ENCODE data around the gene EPN1.

Gene EPN1

GRCh38 chr19:55660991-55661390, 14.0 kb upstream of the EPN1 start:
- no peak for DNase-seq (ENCODE audit: low spot score)

DNA sequence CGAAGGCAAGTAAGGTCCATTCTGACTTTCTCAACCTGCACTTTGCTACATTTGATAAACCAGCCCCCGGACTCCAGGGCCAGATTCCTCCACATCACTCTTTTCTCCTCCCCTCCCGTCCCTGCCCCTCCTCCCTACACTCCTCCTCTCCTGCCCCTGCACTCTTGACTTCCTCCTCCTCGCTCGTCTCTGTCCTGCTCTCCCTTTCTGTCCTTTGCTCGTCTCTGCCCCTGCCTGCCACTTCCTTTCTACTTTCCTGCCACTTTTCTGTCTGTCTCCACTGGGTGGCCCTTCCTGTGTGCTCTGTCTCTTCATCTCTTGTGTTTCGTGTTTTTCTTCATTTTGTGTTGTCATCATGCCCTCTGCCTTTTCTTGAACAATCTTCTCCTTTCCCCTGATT, 13.2 kb upstream of the EPN1 start:
- DNase-seq (ENCODE audit: low spot score): no peak

DNA sequence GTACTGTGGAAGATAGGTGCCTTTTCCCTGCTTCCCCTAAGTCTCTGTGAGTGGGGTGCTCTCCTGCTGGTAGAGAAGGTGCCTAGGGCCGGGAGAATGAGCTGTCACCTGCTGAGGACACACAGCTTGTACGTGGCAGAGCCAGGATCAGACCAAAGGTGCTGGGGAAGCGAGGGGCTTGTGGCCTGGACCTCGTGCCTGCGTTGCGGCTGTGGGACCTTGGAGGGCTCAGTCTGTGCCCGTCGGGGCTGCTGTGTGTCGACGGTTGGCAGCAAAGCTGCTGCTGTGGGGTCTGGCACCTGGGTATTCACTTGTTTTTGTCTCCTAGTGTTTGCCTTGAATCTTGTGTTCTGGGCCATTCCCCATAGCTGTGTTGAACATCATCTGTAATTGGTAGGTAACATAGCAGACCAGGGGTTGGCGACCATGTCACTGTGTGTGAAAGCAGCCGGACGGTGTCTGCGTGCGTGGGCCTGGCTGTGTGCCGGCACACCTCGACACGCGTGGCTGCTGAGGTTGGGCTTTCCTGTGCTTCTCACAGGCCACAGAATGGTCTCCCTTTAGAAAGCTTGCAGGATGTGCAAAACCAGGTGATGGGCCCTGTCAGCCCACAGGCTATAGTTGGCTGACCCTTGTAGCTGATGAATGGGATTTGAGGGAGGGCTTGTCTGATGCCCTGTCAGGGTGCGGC, 11.0 kb upstream of the EPN1 start:
- DNase-seq (ENCODE audit: low spot score): no peak

GRCh38 chr19:55666343-55667005, 8.6 kb upstream of the EPN1 start:
- DNase-seq (ENCODE audit: low spot score): no peak

GRCh38 chr19:55667006-55667381, 8.0 kb upstream of the EPN1 start:
- DNase-seq (ENCODE audit: low spot score): no peak

GRCh38 chr19:55667511-55667910, 7.5 kb upstream of the EPN1 start:
- no peak for DNase-seq (ENCODE audit: low spot score)

GRCh38 chr19:55667958-55668357, 7.1 kb upstream of the EPN1 start:
- no peak for DNase-seq (ENCODE audit: low spot score)

DNA sequence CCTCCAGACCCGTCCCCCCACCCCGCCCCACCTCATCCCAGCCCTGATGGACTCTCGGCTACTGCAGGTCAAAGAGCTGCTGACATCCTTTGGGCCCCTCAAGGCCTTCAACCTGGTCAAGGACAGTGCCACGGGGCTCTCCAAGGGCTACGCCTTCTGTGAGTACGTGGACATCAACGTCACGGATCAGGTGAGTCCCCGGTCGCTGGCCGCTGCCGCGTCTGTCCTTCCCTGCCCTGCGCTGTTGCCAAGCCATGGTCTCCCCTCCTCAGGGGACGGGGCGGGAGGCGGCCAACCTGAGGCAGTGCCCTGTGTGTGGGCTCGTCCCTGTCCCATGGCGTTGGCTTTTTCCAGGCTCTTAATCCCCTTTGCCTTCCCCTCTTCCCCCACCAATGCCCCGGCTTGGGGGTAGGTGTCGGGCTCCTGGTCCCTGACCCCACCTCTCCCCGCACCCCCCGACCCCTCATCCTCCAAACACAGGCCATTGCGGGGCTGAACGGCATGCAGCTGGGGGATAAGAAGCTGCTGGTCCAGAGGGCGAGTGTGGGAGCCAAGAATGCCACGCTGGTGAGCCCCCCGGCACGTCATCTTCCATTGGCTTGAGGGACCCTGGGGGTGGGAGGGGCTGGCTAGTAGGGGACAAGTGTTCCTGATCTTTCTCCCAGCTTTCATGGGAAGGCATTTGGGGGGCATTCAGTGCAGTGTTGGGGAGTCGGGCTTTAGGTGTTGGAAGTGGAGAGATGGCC, 6.2 kb upstream of the EPN1 start:
- DNase-seq (ENCODE audit: low spot score): no peak

- no peak for DNase-seq (ENCODE audit: low spot score)
Measured at GRCh38 chr19:55669418-55670279, 5.4 kb upstream of the EPN1 start.

GRCh38 chr19:55670280-55671053, 4.6 kb upstream of the EPN1 start:
- no peak for DNase-seq (ENCODE audit: low spot score)

DNA sequence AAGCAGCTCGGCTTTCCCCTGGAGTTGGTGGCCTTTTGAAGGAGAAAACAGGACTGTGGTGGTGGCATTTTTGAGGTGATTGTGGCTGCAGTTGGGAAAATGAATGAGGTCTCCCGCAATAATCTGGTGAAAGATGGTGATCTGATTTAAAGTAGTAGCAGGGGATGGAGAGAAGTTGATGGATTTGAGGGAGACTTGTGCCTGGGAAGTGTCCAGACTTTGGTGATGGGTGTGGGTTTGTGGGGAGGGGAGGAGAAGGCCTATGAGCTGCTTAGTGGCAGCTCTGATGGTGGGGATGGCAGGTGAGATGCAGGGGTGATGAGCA, 4.0 kb upstream of the EPN1 start:
- DNase-seq (ENCODE audit: low spot score): no peak

GRCh38 chr19:55672418-55672817, 2.6 kb upstream of the EPN1 start:
- DNase-seq (ENCODE audit: low spot score): peak; percentile 67

DNA sequence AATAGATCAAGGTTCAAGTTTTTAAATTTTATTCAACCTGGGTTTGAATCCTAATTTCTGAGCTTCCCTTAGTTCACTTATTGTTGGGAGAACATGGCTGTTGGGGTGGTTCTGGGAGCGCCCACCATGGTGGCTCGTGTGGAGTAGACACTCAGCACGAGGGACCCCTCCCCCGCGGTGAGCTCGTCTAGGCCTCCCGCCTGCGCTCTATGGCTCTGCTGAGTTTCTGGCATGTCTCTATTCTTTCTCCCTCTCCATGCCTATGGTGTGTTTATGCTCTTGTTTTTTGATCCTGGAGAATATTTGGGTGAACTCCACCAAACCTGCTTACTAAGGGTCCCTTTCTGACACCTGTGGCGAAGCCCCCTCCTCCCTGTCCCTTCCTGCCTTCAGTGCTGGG, 1.6 kb upstream of the EPN1 start:
- no peak for DNase-seq (ENCODE audit: low spot score)

- no peak for DNase-seq (ENCODE audit: low spot score)
Measured at GRCh38 chr19:55673889-55674288, 1.1 kb upstream of the EPN1 start.

DNA sequence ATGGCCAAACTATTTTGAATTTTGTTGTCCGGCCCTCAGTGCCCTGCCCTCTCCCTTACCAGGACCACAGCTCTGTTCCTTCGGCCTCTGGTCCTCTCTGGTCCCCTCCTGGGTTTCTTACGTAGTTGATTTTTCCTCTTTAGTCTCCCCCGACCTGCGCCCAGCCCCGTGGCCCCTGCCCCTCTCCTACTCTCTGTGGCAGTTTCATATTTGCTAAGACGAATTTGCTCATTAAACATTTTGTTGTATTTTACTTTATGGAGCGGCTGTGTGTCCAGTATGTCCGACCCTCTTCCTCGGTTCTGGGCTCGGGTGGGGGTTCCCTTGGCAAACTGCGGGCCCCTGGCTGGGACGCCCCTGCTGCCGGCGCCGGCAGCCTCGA, 576 bp upstream of the EPN1 start:
- DNase-seq (ENCODE audit: low spot score): no peak

DNA sequence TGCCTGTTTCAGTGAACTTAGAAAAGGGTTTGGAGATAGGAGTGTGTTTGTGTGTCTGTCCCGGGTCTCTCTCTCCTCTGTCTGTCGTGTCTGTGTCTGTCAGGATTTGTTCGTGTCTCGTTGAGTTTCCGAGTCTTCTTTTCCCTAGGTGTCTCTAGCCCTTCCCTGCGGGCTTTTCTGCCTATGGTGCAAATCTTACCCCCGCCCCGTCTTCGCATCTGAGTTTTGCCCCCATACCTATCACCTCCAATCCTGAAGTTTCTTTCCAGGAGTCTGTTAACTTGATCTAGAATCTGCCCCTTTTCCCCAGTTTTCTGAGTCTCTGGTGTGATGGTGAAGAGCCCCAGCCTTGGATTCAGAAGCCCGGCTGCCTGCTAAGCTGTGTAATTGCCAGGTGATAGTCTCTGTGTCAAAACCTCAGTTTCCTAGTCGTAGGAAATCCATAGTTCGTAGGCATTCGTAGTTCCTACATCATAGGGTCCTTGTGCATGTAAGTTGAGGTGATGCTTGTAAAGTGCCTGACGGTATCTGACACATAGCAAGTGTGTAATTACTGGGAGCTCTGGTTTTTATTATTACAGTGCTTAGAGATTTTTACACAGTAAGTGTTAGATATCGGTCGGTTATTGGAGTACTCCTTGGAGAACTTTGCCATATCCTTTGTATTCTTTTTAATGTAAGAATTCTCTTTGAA, 782 bp downstream of the EPN1 start:
- DNase-seq (ENCODE audit: low spot score): no peak

- no peak for DNase-seq (ENCODE audit: low spot score)
Measured at GRCh38 chr19:55676383-55676782, 1.4 kb downstream of the EPN1 start.

DNA sequence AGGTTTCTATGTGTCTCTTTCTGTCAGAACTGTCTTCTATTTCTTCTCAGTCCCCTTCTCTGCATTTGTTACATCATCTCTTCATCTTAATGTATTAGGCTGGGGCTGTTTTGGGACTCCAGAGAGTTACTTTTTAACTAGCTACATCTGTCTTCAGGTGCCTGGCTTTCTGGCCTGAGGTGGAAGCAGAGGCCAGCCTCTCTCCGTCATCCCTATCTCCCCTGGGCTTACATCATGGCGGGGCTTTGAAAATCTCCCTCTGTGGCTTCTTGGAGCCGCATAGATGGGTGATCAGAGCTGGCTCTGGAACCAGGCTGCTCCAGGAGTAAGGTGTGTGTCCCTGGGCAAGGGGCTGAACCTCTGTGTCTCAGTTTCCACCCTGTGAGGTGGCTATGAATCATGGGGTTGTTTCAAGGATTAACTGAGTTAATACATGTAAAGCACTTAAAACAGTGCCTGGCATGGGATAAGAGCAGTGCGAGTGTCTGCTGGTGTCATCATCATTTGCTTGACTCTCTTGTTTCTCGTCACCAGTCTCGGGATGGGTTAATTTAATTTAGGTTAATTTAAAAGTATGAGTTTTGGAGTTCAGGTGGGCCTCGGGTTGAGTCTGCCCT, 2.0 kb downstream of the EPN1 start:
- DNase-seq (ENCODE audit: low spot score): no peak

GRCh38 chr19:55677572-55678028, 2.6 kb downstream of the EPN1 start:
- no peak for DNase-seq (ENCODE audit: low spot score)

- no peak for DNase-seq (ENCODE audit: low spot score)
Measured at GRCh38 chr19:55678121-55678671, 3.2 kb downstream of the EPN1 start.

Data from AG08396 (cell line).